Nephron progenitor cell (in vitro differentiated cells): ENCODE data around the gene SSR1.
"Not testable (repeated sequence)": the region's sequence is repeated elsewhere in the genome, so short reads cannot be mapped to it uniquely, and the experiment has no call there.

Experiments used
- DNase-seq: peaks from one replicate; pipeline ENCODE4 v3.0.0; 2021
- H3K27ac Mint-ChIP-seq: 2 replicates; pipeline ENCODE4 v1.8.0; 2021; ENCODE audit warnings: mild to moderate bottlenecking, moderate library complexity, mixed read lengths
- H3K27me3 Mint-ChIP-seq: 2 replicates; pipeline ENCODE4 v1.8.0; 2021; ENCODE audit warnings: mild to moderate bottlenecking, low read depth, mixed read lengths; ENCODE audit not compliant: poor library complexity
- H3K36me3 Mint-ChIP-seq: 2 replicates; pipeline ENCODE4 v1.8.0; 2021; ENCODE audit warnings: low read depth, mixed read lengths
- H3K4me1 Mint-ChIP-seq: 2 replicates; pipeline ENCODE4 v1.8.0; 2021; ENCODE audit warnings: mixed read lengths
- H3K4me3 Mint-ChIP-seq: 2 replicates; pipeline ENCODE4 v1.8.0; 2021; ENCODE audit warnings: mild to moderate bottlenecking, moderate library complexity, mixed read lengths
- H3K9me3 Mint-ChIP-seq: 2 replicates; pipeline ENCODE4 v1.8.0; 2021; ENCODE audit warnings: mild to moderate bottlenecking, moderate library complexity, mixed read lengths
- TF ChIP-seq, protein P1 (sequence below): fragments of 200-600 bp; sonication (generic); IDR thresholded peaks from 2 replicates; pipeline ENCODE4 v1.5.0; 2021; ENCODE audit warnings: antibody characterized with exemption

Gene SSR1

DNA sequence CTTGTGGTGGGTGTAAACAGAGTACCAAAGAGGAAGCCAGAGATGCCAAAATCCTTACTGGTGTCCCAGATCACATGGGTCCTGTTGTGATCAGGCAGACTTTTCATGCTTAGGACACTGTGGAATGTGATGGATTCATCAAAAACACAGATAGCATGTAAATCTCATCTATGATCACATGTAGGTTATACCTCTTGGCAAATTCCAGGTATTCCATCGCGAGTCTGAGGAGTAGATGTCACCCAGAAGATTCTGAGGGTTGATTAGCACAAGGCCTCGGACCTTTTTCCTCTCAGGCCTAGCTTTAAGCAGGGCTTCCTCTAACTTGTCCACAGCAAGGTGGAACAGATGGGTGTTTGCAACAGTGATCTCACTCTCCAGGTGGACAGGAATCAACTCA lies 28.3 kb upstream of the SSR1 start:
- Mint-ChIP-seq H3K9me3 (peaks cover 18% of the 10 kb centered on the region), H3K4me1 (no peaks in the 10 kb centered on the region), H3K27me3 (no peaks in the 10 kb centered on the region), H3K27ac (no peak overlapping the region), H3K4me3 (no peak overlapping the region), H3K36me3 (peaks cover 6% of the 10 kb centered on the region)
- TF ChIP-seq, protein P1, sequence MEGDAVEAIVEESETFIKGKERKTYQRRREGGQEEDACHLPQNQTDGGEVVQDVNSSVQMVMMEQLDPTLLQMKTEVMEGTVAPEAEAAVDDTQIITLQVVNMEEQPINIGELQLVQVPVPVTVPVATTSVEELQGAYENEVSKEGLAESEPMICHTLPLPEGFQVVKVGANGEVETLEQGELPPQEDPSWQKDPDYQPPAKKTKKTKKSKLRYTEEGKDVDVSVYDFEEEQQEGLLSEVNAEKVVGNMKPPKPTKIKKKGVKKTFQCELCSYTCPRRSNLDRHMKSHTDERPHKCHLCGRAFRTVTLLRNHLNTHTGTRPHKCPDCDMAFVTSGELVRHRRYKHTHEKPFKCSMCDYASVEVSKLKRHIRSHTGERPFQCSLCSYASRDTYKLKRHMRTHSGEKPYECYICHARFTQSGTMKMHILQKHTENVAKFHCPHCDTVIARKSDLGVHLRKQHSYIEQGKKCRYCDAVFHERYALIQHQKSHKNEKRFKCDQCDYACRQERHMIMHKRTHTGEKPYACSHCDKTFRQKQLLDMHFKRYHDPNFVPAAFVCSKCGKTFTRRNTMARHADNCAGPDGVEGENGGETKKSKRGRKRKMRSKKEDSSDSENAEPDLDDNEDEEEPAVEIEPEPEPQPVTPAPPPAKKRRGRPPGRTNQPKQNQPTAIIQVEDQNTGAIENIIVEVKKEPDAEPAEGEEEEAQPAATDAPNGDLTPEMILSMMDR = no peak
- no peak for DNase-seq

DNA sequence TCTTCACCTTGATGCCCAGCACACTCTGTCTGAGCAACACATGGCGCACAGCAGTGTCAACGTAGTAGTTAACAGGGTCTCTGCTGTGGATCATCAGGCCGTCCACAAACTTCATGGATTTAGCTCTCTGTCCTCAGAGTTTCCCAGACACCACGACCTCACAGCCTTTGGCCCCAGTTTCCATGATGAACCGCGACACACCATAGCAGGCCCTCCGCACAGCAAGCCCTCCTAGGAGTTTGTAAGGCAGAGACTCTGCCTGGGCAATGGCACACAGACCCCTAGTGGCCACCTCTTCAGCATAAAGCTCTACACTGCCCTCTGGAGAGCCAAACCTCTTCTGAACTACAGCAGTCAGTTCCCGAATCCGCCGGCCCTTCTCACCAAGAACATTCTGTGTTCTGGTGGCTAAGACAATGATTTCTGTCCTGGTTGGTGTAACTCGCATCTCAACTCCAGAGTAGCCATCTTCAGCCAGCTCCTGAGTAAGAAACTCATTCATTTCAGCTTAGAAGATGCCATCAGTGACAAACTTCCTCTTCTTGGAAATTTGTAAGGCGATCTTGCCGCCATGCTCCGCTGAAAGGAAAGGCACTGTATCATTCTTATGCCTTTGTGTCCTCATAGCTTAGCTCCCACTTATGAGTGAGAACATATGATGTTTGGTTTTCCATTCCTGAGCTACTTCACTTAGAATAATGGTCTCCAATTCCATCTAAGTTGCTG lies 26.2 kb upstream of the SSR1 start:
- H3K36me3 Mint-ChIP-seq, H3K4me3 Mint-ChIP-seq, H3K4me1 Mint-ChIP-seq, DNase-seq, H3K27ac Mint-ChIP-seq, H3K9me3 Mint-ChIP-seq, H3K27me3 Mint-ChIP-seq: not testable (repeated sequence)
- TF ChIP-seq, protein P1 = peak; percentile 33

DNA sequence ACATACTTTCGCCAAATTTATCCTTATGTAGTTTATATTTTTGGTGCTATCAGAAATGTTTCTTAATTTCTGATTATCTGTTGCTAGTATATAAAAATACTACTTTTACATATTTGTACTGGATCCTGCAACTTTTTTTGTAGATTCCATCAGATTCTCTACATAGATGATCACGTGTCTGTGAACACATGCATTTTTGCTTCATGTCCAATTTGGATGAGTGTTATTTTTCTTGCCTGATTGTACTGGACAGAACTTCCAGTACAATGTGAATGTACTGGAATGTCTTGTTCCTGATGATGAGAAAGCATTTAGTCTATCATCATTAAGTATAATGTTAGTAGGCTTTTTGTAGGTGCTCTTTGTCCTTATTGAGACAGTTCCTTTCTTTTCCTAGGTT lies 25.0 kb upstream of the SSR1 start:
- Mint-ChIP-seq H3K4me1 (no peaks in the 10 kb centered on the region), H3K27ac (no peak overlapping the region), H3K27me3 (peaks cover 4% of the 10 kb centered on the region), H3K9me3 (no peaks in the 10 kb centered on the region), H3K36me3 (no peaks in the 10 kb centered on the region), H3K4me3 (no peak overlapping the region)
- no peak for DNase-seq
- TF ChIP-seq, protein P1 = no peak

- Mint-ChIP-seq H3K4me1 (no peaks in the 10 kb centered on the region), H3K4me3 (no peak overlapping the region), H3K9me3 (no peaks in the 10 kb centered on the region), H3K27me3 (peaks cover 6% of the 10 kb centered on the region), H3K27ac (no peak overlapping the region), H3K36me3 (no peaks in the 10 kb centered on the region)
- no peak for DNase-seq
- TF ChIP-seq, protein P1 = no peak
These were observed 22.5 kb upstream of the SSR1 start for GRCh38 chr6:7335519-7335918.

GRCh38 chr6:7334685-7335084 lies 21.7 kb upstream of the SSR1 start:
- H3K4me1 Mint-ChIP-seq = no peaks in the 10 kb centered on the region
- no peaks in the 10 kb centered on the region for H3K9me3 Mint-ChIP-seq
- H3K36me3 Mint-ChIP-seq = no peaks in the 10 kb centered on the region
- TF ChIP-seq, protein P1 = no peak
- H3K27me3 Mint-ChIP-seq = peaks cover 6% of the 10 kb centered on the region
- DNase-seq = no peak
- no peak overlapping the region for H3K27ac Mint-ChIP-seq
- H3K4me3 Mint-ChIP-seq = no peak overlapping the region

DNA sequence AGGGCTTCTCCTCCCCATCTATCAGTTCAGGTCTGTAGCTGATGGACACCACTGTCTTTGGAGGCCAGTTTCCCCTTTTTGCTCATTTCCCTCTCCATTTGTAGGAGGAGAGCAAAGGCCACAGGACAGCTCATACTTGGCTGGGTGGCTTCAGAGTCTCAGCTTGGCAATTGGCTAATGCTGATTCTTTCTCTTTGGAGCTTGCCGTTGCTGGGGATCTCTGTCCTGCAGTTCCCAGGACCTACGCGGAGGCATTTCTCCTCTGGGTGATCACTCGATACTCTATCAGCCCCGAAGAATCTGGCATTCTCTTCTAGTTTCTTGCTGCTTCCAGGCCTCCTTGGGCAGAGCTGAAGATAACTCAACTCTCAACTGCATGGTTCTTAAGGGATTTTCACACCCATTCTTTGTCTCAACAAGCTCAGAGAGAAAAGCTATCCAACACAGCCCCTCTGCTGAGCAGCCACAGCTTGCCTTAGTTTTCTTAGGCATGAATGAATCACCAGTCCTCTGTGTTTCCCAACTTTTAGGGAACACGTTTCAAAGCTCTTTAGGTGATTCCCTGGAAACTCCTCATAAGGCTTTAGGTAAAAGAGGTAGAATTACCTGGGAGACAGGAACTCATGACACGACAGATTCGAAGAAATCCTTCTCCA lies 19.2 kb upstream of the SSR1 start:
- H3K4me3 Mint-ChIP-seq = no peak overlapping the region
- H3K9me3 Mint-ChIP-seq = no peaks in the 10 kb centered on the region
- no peak overlapping the region for H3K27ac Mint-ChIP-seq
- no peak for DNase-seq
- H3K27me3 Mint-ChIP-seq = peaks cover 6% of the 10 kb centered on the region
- H3K36me3 Mint-ChIP-seq = no peaks in the 10 kb centered on the region
- TF ChIP-seq, protein P1 = no peak
- no peaks in the 10 kb centered on the region for H3K4me1 Mint-ChIP-seq
